Fibroblast of peridontal ligament (primary cell): ENCODE data around the gene SH3RF1.
A peak's percentile ranks its signal among the peaks of the same experiment; 100 is the strongest.

Source experiments
- DNase-seq: peaks from one replicate; pipeline ENCODE4 v3.0.0-alpha.2; 2010; ENCODE audit errors: extremely low read depth

SH3RF1 gene

DNA sequence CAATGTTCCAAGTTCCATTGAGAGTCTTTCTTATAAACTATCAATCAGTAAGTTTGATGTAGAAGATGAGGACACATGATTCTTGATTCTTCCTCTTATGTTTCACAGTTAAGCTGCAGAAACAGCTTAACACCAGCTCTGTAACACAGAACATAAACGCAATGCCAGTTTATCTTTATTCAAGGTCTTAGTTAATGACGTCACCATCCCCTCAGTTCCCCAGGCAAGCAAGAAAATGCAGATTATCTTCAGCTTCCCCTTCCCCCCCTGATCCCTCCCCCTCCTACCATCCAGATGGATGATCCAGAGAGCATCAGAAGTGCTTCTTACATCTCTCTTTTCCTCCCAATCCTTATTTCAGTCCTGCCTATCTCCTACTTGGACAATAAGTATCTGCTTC lies 4.4 kb upstream of the SH3RF1 start:
- DNase-seq, result no peak

DNA sequence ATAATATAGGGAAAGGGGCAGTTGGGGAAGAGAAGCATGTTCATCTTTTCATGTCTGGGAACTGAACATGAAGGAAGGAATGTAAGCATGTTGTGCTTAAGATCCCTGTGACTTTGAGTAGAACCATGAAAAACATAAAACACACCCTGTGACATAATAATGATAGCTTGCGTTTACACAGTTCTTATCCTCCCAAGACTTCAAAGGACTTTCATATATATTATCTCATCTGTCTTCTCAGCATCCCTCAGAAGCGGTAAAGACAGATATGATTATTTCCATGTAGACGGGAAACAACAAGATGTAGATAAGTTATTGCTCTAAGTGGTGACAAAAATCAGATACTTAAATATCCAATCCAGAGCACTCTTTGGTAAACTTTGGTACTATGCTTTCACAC lies 3.3 kb upstream of the SH3RF1 start:
- DNase-seq, result no peak

DNA sequence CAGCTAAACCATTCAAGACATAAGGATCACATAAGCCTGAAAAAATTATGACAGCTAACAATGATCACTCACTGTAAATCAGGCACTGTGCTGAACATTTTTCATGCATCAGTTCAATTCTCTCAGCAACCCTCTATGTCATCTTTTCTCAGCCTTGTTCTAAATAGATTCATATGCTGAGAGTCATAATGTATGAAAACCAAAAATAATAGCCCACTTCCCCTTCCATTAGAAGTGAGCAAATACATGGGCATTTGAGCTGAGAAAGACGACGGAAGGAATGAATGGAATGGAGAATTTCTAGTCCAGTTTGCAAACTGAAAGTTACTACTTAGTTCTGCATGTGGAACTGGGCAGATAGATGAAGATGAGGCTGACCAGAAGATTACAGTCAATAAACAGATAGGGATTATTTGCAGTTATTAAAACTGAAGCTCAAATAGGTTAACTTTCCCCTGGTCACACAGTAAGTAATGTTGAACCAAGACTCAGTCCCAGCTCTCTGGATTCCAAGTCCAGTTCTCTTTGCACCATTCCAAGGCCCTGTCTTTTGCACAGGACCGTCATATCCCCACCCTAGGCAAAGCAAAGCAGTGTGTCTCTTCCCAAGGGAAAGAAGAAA lies 1.6 kb upstream of the SH3RF1 start:
- DNase-seq, result peak; percentile 92

DNA sequence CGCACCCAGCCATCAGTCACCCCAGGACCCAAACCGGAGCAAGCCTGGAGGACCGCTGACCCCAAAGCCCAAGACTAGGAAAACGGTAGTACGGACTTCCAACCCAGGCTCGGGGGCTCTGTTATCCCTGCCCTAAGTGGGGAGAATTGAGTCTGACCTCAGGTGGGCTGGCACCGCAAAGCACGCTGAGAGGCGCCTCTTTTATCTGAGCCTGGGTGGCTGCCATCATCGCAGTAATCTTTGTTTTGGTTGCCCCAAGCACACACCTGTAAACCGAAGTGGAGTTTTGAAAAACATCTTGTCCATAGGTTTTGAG lies 894 bp upstream of the SH3RF1 start:
- no peak for DNase-seq

DNA sequence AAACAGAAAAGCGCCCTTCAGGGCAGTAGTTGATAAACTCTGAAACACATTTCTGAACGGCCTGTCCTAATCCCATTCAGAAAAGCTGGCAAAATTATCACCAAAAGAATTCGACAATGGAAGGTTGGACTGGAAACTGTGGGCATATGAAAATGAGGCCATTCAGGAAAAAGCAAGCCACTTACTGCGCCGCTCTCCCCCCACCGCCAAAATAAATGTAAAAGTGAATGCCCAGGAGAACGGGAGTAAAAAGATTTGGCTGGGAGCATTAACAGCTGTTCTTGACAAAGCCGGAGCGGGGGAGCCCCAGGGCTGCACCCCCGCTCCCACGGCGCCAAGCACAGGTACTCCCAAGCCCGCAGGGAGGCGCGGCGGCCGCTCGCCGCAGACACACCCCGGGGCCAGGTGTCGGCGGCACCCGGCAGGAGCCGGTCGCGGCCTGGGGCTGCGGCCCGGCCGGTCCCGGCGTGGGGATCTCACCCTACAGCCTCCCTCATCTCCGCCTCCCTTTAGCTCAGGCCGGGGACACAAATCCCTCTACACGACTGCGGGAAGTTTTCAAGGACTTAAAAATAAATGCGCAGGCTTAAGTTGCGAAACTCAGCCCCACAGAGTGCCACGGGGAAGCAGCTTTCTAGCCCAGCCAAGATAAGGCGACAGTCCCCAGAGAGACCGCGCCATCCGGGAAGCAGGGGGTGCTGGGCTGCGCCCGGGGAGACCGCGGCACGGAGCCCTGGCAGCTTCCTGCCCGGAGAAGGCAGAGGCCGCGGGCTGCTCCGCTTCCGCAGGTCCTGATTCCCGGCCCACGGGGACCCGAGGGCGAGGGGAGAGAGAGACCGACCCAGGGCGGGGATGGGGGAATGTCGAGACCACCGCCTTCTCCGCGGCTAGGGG lies 593 bp downstream of the SH3RF1 start:
- peak; percentile 55 for DNase-seq

DNA sequence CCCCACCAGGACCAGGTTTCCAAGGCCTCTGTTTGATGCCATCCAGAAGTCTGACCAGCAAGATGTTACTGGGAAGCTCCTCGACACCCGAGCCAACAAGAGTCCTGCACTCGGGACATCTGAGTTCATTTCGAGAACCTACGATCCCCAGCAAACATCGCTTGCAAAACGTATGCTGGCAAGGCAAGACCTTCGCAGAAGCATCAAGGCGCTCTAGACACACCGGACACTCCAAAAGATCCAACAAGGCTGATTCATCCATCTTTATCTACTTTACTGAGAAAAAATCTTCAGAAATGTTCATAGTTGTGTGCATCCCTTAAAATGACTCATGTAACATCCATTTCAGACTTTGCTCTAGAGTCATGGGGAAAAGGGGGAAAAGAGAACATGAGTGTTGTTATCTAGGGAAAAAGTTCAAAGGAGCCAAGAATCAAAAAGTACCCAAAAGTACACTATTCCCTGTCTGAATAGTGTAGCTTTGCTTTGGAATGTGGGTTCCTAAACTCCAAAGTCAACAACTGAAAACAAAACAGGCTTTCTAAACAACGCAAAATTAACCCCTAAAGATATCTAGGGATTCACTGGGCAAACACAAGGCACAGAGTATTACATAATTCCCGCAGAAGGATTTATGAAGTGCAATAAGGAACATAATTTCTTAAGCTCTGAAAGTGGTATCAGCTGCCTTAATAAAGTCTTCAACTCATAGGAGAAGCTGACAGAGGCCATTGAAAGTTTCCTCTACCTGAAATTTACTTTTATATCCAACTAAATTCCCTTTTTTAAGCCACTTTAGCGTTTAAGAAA lies 1.6 kb downstream of the SH3RF1 start:
- DNase-seq, result peak; percentile 79

DNA sequence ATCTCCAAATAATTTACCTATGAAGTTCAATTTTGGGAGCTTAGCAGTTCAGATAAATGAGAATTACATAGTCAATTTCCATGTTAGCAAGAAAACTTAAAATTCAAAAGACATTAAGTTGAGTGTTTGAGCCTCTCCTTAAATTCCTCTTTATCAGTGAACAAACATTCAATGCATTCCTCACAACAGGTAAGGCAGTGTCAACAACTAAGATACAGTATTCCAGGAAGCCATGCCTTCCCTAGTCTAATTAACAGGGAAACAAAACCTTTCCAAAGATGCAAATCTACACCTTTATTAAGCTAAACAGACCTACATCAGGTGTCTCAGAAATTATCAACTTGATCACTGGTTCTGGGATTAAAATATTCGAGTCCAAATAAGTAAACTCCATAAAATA lies 3.7 kb downstream of the SH3RF1 start:
- no peak for DNase-seq

DNA sequence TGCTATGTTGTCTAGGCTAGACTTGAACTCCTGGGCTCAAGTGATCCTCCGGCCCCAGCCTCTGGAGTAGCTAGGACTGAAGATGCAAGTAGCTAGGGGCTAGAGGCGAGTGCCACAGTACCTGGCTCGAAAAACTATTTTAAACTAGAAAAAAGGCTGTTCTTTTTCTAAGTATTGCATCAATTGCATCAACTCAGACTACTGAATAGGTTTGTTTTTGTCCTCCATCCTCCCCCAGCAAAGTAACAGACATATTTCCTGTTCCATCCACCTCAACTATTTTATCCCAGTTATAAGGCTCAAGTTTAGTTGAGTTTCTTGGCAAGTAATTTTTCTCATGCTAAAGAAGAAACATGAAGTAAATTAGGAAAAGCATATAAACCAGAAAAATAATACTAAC lies 4.1 kb downstream of the SH3RF1 start:
- DNase-seq, result peak; percentile 42

DNA sequence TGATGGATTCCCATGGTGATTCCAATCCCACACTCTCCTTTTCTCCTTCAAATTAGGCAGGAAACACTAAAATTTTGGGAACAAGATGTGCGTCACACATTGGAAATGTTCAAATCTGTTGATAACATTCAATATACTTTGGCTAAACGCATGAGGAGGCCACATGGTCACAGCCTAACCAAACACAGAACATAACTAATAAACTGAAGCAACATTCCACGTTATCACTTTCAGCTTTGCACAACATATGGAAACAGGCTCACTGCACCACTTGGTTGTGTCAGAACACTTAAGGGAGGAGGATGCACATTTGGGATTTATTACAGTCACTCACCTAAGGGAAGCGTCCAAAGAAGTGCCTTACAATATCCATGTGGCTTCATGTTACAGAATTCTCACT lies 4.7 kb downstream of the SH3RF1 start:
- DNase-seq, result no peak

DNA sequence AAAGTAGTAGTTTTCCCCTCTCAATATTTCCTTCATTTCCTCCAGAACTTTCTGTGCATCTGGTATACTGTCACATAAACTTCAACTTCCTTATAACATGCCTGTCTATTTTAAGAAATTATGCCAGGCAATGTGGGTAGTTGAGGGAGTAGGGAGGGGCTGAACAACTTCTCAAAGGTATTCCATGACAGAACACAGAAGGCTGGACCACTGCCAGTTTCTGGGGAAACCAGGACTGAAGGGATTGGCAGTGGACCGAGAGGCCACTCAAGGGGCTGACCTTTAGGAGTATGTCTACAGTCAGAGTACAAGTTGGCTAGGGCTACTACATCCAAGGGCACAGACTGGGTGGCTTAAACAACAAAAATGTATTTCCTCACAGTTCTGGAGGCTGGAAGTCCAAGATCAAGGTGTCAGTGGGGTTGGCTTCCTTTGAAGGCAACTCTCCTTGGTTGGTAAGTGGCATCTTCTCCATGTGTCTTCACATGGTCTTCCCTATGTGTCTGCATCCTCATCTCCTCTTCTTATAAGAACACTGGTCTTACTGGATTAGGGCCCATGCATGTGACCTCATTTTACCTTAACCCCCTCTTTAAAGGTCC lies 6.9 kb downstream of the SH3RF1 start:
- DNase-seq, result no peak

DNA sequence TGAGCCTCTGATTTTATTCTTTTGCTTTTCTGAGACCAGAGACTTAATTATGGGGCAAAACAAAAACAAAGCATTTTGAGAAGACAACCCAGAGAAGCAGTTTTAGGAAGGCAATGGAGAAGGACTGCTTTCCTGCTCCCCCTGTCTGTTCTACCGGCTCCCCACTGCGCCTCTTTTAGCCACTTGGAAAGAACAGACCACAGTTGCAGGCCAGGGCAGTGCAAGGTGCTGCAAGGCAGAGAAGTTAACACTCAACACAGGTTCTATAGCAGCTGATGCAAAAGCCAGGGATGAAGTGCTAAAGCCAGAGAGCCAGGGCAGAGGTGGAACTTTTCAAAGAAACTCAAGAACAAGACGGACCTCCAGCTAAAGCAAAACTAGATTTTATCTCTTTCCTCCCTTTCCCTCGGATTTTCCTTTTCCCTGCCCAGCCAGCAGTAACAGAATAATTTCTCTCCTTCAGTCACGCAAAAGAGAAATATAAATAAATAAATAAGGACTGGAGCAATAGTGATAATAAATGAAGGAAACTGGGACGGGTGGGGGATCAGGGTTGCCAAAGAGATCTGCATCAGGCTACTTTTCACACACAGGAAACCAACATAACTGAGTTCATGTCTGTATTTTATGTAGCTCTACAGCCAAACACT lies 10.4 kb downstream of the SH3RF1 start:
- DNase-seq, result no peak

DNA sequence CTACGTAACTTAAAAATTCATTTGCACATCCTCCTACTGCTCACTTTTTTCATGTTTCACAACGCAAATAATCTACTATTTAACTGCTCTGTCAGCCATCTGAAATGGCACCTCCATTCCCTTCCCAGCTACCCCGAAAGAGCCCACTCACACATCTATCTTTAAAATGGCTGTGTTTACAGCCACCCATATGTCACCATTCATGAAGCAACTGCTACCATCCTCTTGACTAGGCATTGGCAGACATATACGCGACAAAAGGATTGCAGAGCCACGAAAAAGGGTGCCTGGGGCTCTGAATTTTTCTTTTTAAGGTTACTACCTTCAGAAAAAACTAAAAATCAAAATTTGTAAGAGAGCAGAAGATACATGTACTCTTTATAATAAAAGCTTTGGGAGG lies 11.5 kb downstream of the SH3RF1 start:
- no peak for DNase-seq

DNA sequence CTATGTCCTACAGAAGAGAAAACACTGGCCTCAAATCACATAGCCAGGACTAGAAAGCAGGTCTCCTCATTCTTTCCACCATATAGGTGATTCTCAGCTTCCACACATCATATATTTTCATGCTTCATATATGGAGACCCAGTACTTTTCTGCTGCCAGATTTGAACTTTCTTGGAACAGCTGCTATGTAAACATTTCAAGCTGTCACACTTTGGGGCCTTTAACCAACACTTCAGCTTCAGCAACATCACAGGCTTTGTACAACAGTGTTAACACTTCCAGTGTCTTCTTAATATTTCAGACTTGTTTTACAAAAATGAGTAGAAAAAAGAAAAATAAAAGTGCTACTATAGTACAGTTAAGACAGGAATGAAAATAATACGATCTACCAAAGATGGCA lies 12.6 kb downstream of the SH3RF1 start:
- DNase-seq, result no peak

DNA sequence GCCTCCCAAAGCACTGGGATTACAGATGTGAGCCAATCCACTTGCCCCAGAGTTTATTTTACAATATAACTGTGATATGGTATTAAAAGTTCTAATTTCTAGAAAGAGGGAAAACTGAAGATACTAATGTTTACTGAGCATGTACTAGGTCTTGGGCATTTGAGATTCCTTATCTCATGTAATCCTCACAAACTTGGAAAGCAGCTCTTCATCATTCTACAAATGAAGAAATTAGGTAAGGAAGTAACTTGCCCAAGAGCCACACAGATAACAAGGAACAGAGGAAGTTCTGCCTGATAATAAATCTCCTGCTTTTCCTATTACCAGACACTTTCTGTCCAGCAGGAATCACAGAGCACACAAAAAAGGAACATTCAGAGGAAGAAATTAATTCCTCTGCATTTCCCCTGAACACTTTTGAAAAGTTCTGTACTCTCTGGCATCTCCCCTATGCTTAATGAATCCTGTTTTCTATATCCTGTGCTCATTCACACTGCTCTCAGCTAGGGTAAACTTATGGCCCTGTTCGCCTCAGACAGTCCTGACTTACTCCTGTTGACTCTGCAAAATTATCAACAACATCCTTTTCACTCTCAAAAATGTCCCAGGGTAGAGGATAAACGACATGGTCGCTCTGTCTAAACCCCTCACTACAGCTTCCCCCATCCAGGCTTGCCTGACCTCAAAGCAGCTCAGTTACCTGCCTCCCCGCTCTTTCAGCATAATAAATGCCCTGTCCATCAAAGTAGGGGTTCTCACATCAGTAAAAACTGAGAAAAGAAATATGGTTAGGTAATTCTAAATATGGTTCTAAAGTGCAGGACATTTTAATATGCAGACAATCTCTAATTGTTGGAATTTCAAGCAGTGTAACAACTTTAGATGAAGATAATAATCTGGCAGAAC lies 13.6 kb downstream of the SH3RF1 start:
- DNase-seq, result no peak

DNA sequence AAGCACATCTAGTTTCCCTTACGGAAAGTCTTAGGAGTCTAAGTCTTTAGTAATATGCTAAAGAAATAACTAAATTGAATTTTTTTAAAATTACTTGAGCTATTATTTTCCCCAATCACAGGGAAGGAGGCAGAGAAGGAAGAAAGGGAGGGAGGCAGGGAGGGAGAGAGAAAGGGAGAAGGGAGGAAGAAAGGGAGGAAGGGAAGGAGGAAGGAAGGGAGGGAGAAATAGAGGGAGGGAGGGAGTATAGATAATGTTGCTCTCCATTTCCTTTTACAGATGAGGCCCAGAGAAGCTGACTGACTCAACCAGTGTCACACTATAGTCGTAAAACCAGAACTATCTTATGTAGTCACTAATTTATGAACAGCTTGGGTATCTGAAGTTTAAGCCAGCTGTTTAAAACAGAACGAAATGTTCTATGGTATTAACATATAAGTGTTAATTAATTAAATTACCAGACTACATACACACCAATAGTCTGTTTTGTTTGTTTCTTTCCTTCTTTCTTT lies 14.6 kb downstream of the SH3RF1 start:
- DNase-seq, result no peak

DNA sequence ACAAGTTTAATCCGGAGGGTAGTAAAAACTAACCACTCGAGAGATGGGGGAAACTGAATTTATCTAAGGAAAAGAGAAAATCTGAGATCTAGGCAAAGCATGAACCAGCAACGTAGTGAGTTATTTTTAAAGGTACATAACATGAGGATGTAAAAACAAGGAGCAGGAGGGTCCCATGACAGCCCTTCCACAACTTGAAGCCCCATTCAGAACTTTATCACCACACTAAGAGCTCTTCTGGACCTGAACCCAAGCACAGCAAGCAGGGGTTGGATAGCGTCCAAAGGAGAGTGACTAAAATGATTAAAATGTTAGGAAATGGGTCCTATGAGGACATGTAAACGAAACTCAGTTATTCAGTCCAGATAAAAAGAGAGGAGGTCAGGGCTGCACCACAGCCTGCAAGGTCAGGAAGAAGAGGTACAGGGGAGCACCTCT lies 16.2 kb downstream of the SH3RF1 start:
- DNase-seq, result peak; percentile 93

DNA sequence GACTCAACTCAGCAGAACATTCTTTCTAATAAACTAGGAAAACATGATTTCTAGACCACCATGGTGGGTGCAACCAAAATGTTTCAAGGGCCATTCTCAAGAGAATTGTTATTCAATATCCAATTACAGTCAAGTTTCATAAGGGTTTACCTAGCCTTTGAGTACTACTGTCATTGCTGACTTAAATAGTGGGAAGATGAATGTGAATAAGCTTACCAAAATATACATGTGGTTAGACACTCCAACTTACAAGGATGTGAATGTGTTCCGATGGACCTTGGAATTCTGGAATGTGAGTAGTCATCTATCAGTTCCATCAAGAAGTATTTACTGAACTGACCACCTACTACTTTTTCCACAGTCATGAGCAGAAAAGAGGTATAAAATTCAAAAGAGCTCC lies 16.9 kb downstream of the SH3RF1 start:
- DNase-seq, result peak; percentile 97

DNA sequence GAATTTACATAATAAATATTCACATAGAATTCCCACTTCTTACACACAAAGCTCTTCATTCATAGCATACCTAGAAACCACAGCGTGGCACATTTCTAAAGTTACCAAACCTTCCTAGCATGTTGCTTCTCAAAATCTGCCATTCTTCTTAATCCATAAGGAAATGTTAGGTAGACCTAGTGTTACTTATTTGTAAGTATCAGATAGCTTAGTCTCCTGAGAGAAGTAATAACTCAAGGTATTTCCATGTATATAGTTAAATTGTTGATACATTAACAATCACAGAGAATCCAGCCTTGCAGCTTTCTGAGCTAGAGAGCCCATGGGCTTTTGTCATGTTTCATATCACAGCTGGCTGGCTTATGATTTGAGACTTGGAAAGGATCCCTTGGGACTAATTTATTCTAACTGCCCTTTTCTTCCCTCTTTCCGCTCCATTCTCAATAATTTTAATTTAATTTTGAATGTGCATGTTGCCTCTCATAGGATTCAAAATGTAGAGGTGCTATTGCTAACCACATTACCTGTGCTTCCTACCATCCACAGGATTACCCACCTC lies 17.6 kb downstream of the SH3RF1 start:
- peak; percentile 69 for DNase-seq

DNA sequence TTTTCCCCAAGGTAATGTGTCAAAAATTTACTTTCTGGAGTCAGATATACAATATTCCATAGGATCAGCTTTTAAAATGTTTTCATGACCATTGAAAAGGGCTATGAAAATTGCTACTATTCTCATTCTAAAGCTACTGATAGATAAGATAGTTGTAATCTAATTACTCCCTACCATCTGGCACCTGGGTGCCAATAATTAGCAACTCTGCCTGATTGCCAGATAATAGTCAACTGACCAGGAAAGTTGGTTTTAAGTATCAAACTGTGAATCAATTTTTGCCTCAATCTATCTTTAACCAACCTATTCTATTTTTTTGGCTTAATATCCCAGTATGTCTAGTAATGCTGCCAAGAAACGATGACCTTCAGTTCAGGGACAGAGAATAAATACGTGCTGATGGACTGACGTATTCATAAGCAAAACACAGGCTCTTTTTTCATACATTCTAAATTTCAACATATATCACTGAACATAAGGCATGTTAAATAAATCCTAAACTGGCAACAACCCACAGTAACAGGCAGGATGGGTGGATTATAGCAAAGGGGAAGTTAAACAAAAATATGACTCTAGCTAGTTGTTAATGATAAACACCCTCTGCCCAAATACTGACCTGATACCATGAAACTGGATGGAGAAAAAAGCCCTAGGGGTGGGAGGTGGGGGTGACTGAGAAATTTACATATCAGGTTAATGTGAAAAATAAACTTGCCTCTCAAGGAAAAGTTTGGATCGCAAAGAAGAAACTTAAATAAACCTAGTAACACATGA lies 18.2 kb downstream of the SH3RF1 start:
- DNase-seq, result no peak
